Activated CD4-positive, alpha-beta T cell treated with anti-CD3 and anti-CD28 coated beads, Interleukin-2, Interleukin-4, amounts not matched to agents 100 ng/mL and 50 ng/mL, durations not matched to agents 16 hours and 8 hours (primary cell): ENCODE results near the gene TMEM92.
"Not testable (repeated sequence)": the region's sequence is repeated elsewhere in the genome, so short reads cannot be mapped to it uniquely, and the experiment has no call there.

Source experiments
- DNase-seq: peaks from one replicate; pipeline ENCODE4 v3.0.0-alpha.2; 2020; ENCODE audit warnings: low spot score

Gene TMEM92

DNA sequence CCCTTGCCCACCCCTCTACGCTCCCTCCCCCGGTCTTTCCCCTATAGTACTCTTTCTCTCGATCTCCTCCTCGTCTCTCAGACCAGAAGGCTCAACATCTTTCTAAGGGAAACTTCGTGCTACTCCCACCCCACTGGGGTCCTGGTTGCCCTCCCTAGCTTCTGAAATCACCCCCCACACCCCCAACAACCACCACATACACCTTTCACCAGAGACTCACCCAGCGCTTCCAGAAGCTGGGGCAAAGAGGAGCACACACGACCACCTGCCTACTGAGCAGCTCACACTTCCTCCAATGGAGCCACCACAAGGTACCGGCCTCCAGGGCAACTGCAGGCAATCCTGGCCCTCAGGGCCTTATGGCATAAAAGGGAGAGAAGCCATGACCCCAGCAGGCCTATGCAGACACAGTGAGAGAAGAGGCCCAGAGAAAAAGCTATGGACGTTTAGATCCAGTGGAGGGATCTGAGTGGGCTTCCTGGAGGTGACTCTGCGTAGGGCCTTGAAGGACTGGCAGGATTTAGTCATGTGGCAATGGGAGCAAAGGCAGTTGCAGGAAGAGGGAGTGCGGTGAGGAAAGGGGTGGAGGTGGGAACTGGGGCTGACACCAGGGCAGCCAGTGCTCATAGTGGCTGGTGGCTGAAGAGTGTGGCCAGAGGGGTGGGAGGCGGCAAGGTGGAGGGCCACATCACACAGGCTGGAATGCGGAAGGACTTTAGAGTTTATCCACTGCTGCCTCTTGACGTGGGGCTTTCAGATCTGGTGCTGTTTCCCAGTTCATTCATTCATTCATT lies 12.1 kb upstream of the TMEM92 start:
- no peak for DNase-seq

- DNase-seq = no peak
Measured at GRCh38 chr17:50263331-50264262, 10.7 kb upstream of the TMEM92 start.

GRCh38 chr17:50264263-50265113 lies 9.8 kb upstream of the TMEM92 start:
- no peak for DNase-seq

GRCh38 chr17:50265212-50265611 lies 9.1 kb upstream of the TMEM92 start:
- DNase-seq = no peak

- DNase-seq = no peak
Measured at GRCh38 chr17:50265690-50266315, 8.5 kb upstream of the TMEM92 start.

- DNase-seq = no peak
Measured at GRCh38 chr17:50266384-50267073, 7.7 kb upstream of the TMEM92 start.

DNA sequence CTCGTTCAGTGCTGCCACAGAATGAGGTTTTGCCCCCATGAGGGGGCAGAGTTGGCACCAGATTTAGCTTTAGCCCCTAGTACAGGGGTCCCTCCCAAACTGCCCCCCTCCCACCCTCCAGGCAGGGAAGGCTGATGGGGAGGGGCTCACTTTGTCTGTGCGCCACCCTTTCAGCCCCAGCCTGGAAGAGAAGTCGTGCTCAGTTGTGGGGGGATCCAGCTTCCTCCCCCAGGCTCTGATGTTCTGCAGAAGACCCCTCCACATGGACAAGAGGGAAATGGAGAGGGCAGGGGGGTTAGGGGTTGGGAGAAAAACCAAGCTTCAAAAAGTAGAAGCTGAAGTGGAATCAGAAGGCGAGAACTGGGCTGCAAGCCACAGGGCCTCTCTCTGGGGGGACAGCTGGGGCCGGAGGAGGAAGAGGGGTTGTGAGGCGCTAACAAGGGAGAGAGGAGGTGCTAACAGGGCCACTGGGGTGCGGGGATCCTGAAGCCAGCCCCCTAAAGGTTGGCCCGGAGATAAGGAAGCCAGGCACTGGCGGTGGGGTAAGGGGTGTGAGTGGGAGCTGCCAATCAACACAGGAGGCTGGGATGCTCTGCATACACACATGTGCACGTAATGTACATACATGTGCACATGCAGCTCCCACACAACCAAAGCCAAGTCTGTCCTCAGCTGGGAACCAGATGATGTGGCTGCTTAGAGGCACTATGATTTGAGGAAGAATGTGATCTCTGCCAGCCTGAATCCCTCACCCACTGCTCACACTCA lies 7.0 kb upstream of the TMEM92 start:
- no peak for DNase-seq

DNA sequence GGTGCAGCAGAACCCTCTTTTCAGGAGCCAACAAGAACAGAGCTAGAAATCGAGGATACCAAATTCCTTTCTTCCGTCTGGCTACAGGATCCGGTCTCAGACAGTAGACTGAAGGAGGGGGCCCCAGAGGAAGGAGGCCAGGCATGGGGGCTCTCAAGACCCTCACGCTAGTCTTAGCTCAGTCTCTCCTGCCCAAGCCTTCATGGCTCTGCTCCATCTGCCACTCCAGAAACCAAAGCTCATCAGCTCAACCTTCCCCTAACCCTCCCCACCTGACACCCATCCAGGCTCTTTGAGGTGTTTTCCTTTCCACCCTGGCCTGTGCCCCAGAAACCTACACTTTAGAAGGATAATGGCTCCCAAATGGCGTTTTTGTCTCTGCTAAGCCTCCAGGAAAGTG lies 6.2 kb upstream of the TMEM92 start:
- DNase-seq = no peak

DNA sequence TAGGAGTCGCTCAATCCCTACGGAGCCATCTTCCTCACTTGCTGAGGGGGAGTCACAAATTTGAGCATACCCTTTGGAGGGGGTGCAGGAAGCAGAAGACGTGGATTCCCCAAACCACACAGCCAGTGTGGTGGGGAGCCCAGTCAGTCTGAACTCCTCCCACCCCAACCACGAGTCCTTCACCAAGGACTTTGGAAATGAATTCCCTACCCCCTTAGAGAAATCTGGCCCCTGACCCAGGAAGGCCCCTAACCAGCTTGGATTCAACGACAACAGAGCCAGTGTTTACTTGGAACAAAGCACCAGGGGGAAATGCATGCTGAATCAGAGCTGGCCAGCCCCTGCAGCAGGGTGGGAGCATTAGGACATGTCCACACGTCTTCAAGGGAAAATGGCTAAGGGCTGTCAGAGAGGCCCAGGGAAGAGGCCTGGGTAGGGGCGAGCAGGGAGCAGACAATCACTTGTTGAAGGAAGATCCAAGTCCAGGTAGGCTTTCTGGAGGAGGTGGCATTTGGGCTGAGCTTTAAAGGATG lies 5.5 kb upstream of the TMEM92 start:
- DNase-seq = no peak

GRCh38 chr17:50269477-50270434 lies 4.5 kb upstream of the TMEM92 start:
- DNase-seq = peak; percentile 78

GRCh38 chr17:50270435-50271362 lies 3.6 kb upstream of the TMEM92 start:
- no peak for DNase-seq

DNA sequence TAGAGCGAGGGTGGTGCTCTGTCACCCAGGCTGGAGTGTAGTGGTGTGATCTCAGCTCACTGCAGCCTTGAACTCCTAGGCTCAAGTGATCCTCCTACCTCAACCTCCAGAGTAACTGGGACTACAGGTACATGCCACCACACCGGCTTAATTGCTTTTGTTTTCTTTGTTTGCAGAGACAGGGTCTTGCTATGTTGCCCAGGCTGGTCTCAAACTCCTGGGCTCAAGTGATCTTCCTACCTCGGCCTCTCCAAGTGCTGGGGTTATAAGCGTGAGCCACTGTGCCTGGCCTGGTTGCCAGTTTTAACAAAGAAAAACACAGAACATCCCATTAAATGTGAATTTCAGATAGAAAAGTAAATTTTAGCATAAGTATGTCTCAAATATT lies 2.9 kb upstream of the TMEM92 start:
- DNase-seq = not testable (repeated sequence)

DNA sequence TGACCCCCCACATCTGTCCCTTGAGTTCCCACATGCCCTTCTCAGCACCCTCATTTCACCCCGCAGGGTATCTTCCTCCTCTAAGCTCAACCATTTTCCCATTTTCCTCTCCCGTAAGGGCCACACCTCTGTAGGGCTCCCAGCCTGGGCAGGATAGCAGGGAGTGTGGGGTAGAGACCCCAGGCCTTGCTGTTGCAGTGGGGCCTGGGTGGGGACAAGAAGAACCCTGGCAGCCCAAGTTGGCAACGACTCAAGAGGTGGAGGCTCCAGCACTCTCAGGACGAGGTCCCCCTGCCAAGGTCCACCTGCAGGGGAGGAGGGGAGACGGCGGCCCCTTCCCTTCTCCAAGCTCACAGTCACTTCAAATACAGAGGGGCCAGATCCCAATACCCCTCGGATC lies 2.0 kb upstream of the TMEM92 start:
- DNase-seq = no peak

DNA sequence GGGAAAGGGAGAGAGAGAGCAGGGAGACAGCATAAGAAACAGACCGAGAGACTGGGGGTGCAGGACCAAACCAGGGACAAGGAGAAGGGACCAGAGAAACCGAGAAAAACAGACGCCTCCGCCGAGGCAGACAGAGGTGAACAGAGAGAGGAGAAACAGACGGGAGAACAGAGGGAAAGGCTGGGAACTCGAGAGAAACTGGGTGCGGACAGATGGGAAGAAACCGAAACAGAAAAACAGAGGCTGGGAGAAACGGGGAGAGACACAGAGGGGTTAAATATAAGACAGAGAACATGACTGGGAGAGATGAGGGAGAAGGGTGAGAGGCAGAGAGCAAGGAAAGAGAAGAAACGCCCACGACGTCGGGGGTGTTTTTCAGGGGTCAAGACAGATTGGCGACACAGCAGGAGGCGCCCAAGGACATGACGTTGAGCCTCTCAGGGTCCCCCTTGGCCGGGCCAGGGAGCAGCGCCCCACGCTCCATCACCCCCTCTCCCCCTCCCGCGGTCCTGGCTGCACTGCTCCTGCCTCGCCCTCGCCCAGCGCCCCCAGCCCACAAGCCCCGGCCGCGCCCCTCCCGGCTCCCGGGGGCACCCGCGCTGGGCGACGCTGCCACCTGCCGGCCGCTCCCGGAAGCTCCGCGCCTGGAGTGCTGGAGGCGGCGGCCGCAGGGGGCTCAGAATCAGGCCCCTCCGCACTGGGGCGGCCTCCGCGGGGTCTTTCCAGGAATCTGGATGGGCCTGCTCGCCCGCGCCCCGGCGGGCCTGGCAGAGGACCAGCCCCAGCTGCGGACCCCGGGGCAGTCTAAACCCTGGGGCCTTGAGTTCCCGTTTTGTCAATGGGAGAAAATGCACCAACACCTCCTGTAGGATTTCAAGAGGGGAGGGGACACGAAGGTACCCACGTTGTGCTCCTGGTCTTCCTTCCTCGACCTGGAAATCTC lies 1.3 kb upstream of the TMEM92 start:
- peak; percentile 43 for DNase-seq

GRCh38 chr17:50273654-50274040 lies 619 bp upstream of the TMEM92 start:
- DNase-seq = no peak

DNA sequence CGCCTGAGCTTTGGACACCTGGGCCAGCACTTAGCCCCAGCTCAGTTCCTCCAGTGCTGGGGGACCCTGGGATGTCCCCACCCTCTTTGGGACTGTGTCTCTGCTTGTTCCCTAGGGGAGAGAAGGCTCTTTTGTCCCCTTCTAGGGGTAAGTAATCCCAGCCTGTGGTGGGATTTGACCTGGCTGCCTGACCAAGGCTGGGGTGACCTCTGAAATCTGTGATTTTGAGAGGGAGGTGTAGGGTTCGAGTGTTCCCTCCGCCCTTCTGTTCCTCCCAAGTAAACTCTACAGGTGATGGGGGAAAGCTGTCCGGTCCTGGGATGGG lies 593 bp downstream of the TMEM92 start:
- no peak for DNase-seq

DNA sequence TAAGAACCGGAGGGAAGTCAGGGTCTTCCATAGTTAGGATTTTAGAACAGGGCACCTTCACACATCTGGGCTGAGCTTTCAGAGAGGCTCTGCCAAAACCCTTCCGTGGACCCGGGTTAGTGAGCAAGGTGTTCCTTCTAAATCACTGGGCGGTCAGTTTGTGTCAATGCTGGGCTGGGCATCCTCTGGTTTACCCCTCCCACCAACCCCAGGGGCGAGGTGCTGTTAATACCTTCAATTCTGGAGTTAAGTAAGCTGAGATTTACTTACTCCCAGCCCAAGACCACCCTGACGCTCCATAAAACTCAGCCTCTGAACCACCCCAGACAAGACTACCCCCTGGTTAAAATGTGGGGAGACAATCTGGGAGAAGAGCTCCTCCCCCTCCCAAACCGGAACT lies 1.0 kb downstream of the TMEM92 start:
- no peak for DNase-seq
